GM18861 (cell line): Measurements from ENCODE around the gene PRPF38B.
"Not testable (repeated sequence)": the region's sequence is repeated elsewhere in the genome, so short reads cannot be mapped to it uniquely, and the experiment has no call there.

Experiments used
- ATAC-seq: cut with Tn5 transposase; IDR thresholded peaks from one replicate; pipeline ENCODE4 v1.9.1; 2021; ENCODE audit not compliant: unreplicated experiment

Gene PRPF38B, protein sequence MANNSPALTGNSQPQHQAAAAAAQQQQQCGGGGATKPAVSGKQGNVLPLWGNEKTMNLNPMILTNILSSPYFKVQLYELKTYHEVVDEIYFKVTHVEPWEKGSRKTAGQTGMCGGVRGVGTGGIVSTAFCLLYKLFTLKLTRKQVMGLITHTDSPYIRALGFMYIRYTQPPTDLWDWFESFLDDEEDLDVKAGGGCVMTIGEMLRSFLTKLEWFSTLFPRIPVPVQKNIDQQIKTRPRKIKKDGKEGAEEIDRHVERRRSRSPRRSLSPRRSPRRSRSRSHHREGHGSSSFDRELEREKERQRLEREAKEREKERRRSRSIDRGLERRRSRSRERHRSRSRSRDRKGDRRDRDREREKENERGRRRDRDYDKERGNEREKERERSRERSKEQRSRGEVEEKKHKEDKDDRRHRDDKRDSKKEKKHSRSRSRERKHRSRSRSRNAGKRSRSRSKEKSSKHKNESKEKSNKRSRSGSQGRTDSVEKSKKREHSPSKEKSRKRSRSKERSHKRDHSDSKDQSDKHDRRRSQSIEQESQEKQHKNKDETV

GRCh38 chr1:108691942-108692723, at the start of gene PRPF38B:
PRPF38B (plus strand) TSS chr1:108692310; CDS start chr1:108692592, 282 bp downstream.
- ATAC-seq: peak; percentile 85

DNA sequence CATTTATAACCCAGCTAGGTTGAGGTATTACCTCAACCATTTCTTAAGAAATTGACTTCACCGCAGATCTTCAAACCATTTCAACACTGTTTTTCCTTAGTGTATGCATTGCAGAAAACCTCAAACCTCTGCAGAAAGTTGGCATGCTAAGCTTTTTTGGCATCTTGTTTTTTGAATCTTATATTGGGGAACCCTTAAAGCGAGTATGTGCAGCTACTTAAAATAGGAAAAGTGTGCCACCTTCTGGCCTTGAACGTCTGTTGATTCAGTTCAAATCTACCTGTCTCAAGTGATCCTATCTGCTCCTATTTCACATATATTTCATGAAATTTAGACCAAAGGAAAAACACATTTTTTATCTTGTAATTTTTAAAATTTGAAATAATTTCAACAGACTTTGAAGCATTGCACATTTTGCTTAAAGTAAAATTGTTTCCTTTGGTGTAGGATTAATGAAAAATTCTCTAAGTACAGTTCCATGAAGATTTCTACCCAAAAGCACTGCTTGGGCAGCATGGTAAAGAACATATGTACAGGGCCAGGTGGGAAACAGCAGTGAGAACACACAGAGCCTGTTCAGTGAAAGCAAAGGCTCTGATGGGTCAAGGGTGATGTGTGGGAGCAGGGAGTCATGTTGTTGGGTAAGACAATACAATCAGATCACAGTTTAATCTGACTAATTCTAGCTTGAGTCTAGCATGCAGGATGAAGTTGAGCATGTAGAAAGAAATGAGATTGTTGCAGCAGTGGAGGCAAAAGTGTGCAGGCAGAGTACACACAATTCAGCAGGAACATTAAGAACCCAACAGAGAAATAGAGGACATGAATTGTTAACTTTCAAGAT, 48.4 kb upstream of the PRPF38B start:
- peak; percentile 67 for ATAC-seq

DNA sequence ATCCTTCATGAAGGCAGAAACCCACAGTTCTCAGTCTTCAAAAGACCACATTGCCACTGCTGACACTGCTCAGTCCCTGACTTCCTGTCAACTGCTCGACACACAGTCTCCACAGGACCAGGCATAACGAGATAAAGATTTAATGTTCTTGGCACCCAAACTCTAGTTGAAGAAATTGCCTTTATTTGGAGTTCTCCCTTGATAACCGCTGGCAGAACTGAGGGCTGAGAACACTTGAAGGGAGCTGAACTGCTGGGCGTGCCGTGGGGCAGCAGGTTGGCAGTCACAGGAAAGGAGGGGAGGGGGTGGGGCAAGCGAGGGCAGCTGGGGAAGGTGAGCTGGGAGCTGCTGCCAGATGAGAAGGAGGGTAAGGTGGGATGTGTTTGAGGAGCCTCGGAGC, 47.1 kb upstream of the PRPF38B start:
- no peak for ATAC-seq

DNA sequence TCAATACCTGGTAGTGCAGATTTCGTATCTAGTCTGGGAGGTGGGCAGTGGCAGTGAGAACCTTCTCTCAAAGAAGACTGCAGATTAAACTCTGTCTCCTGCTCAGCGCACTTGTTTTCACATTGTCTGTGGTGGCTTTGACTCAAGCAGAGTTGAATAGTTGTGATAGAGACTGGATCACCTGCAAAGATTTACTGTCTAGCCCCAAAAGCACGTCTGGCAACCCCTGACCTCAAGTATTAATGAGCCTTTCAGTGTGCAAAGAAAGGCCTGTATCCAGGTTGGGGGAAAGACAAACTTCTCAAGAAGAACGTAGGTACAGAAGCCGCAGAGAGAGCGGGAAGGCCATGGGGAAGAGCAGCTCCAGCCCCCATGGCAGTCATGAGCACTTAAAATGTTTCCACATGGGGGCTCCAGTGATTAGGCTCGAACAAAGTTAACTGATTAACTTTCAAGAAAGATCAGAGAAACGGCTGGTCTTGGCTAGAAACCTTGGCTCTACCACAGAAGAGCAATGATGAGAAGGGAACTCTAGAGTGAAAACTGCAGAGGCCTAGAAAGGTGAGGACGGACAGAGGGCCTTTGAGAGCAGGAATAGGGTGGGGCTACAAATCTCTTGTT, 46.4 kb upstream of the PRPF38B start:
- no peak for ATAC-seq

- no peak for ATAC-seq
These were observed 45.9 kb upstream of the PRPF38B start for GRCh38 chr1:108646265-108646647.

- peak; percentile 70 for ATAC-seq
These were observed 45.4 kb upstream of the PRPF38B start for GRCh38 chr1:108646648-108647269.

- ATAC-seq: no peak
These were observed 38.5 kb upstream of the PRPF38B start for GRCh38 chr1:108653431-108654105.

DNA sequence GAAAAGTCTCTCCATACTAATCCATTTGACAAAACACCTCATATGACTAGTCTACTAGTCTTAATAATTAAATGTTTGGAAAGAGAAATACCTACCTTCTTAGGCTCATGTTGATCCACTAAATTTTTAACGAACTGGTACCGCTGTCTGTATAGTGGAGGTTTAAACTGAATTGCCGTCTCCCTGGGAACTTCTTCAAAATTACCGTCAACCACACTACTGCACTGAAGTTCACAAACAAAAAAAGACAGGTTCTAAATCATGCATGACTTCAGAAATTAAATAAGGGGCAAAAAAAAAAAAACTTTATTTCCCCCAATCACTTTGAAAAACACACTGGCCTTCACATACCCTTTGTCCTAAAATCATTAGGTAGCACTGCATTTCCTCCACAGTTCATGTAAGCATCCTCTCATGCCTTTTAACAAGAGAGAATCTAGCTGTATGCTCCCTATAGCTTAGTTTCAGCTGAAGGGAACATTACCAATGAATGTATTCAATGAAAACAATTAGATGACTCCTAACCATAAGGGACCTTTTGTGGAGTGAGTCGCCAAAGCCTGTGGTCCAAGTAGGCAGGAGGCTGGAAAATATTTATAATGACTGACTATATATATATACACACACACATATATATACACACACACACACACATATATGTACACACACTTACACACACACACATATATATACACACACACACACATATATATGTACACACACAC, 34.6 kb upstream of the PRPF38B start:
- no peak for ATAC-seq

GRCh38 chr1:108661030-108661609, 31.0 kb upstream of the PRPF38B start, which contains the start of gene HENMT1:
HENMT1 (minus strand) TSS chr1:108661093; CDS start chr1:108659884, 1,209 bp downstream.
- ATAC-seq: peak; percentile 74

- ATAC-seq: no peak
These were observed 29.0 kb upstream of the PRPF38B start for GRCh38 chr1:108663074-108663473.

GRCh38 chr1:108664481-108664880, 27.6 kb upstream of the PRPF38B start:
- no peak for ATAC-seq

DNA sequence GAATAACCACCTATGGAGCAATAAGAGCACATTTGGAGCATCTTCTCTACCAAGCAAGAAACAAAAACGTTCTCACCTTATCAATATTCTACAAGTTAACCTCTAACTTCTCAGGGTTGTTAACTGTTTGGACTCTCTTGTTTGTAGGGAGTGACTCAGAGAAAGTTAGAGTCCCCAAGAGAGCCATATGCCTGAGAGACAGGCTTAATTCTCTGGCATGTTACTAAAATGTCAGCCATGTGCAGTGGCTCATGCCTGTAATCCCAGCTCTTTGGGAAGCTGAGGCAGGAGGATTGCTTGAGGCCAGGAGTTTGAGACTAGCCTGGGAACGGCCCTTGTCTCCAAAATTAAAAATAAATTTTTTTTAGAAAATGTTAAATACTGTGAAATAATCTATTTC, 27.0 kb upstream of the PRPF38B start:
- ATAC-seq: no peak

DNA sequence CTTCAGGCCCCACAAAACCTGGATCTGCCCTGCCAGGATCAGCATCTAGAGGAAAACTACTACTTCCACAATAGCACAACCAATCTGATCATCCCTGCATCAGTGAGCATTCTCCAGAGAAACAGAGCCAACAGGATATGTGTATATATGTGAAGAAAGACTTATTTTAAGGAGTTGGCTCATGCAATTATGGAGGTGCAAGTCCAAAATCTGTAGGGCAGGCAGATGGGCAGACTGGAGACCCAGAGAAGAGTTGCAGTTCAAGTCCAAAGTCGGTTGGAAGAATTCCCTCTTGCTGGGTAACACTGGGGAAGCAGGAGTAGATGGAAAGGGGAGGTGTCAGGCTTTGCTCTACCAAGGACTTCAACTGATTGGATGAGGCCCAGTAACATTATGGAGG, 26.3 kb upstream of the PRPF38B start:
- no peak for ATAC-seq

DNA sequence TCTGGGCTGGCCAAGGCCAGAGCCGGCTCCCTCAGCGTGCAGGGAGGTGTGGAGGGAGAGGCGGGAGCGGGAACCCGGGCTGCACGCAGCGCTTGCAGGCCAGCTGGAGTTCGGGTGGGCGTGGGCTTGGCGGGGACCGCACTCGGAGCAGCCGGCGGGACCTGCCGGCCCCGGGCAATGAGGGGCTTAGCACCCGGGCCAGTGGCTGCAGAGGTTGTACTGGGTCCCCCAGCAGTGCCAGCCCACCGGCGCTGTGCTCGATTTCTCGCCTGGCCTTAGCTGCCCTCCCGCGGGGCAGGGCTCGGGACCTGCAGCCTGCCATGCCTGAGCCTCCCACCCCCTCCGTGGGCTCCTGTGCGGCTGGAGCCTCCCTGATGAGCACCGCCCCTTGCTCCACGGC, 24.7 kb upstream of the PRPF38B start:
- ATAC-seq: not testable (repeated sequence)

GRCh38 chr1:108668777-108669176, 23.3 kb upstream of the PRPF38B start:
- ATAC-seq: no peak

DNA sequence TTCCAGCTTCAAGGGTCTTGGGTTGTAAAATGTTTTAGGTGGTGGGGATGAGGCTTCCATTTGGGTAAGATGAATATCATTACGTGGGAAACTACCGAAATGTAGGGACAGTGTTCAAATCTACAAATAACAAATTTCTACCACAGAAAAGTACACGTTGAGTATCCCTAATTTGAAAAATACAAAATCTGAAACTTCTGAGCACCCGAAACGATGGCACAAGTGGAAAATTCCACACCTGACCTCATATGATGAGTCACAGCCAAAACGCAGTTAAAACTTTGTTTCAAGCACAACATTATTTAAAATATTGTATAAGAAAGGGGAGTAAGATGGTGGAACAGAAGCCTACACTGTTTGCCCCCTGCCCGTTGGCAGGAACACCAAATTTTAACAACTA, 22.4 kb upstream of the PRPF38B start:
- ATAC-seq: no peak

DNA sequence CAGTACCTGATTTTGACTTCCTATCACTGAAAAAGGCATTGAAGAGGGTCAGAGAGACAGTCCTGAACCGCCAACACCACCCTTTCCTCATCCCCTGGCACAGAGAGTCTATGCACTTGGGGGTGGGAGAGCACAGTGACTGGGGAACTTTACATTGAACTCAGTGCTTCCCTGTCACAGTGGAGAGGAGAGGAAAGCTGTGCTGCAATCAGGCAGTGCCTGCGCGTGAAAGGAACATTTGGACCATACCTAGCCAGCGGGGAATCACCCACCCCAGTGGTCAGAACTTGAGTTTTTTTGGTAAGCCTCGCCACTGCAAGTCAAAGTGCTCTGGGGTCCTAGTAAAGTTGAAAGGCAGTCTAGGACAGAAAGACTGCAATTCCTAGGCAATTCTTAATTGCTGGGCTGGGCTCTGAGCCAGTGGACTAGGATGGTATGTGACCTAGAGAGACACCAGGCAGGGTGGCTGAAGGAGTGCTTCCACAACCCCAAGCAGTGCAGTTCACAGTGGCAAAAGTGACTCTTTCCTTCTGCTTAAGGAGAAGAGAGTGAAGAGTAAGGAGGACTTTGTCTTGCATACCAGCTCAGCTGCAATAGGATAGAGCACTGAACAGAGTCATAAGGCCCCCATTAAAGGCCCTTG, 21.9 kb upstream of the PRPF38B start:
- no peak for ATAC-seq

- ATAC-seq: no peak
These were observed 21.0 kb upstream of the PRPF38B start for GRCh38 chr1:108671143-108671542.
